Thyroid gland (tissue), 4 donors: Measurements from ENCODE around the gene DCDC1. TPM values are rescaled to one million over a fixed set of nuclear protein-coding genes. Genes with fewer than 3 reads are reported as not detected.

ENCODE experiments used
- DNase-seq, 2 donors: peaks; one replicate each; pipeline ENCODE4 v3.0.0-alpha.2; 2019
- H3K27ac ChIP-seq, 3 donors: fragments of 200-600 bp; sonication (generic); 1 replicate in 2 of 3; 2 replicates in 1 of 3; pipeline ENCODE4 v1.5.1; 2016 to 2019; ENCODE audit warnings: mild to moderate bottlenecking in 1 of 3, moderate library complexity in 1 of 3
- H3K27me3 ChIP-seq: fragments of 200-600 bp; sonication (generic); one replicate; pipeline ENCODE4 v1.5.1; 2019
- H3K36me3 ChIP-seq, 2 donors: fragments of 200-600 bp; sonication (generic); one replicate each; pipeline ENCODE4 v1.5.1; 2016 to 2019
- H3K4me1 ChIP-seq, 2 donors: fragments of 200-600 bp; sonication (generic); one replicate each; pipeline ENCODE4 v1.5.1; 2017 to 2019
- H3K4me3 ChIP-seq, 3 donors: fragments of 200-600 bp; sonication (generic); replicated peaks in 1 of 3; 1 replicate in 2 of 3; 2 replicates in 1 of 3; pipeline ENCODE4 v1.5.1; 2016; ENCODE audit warnings: mild to moderate bottlenecking in 1 of 3
- H3K9me3 ChIP-seq: fragments of 200-600 bp; sonication (generic); one replicate; pipeline ENCODE4 v1.5.1; 2017
- POLR2A ChIP-seq, 2 donors: fragments of 450-650 bp; IDR thresholded peaks; one replicate each; pipeline ENCODE4 v1.6.1; 2017; ENCODE audit warnings: antibody characterized with exemption in 2 of 2, mild to moderate bottlenecking in 2 of 2, moderate library complexity in 1 of 2
- WGBS, 2 donors: methylation state at CpG; one replicate each; pipeline ENCODE4 v1.1.5; 2017; 5-methylcytosine and 5-hydroxymethylcytosine counted together
- intact Hi-C: fragments of 100-400 bp; cut with DNase I; formaldehyde crosslinking; loops from one replicate; pipeline ENCODE4 v1.15.1; 2023
- total RNA-seq, 4 donors: library from RNA; depleted of rRNA; stranded (reverse); fragments of >200 nt; gene quantifications; one replicate each; pipeline ENCODE4 v1.2.3, GENCODE V29; 2016
- TF ChIP-seq, protein P1 (sequence below), 6 experiments: fragments of 200-600 bp in 3 of 6; fragments of 450-650 bp in 3 of 6; sonication (generic) in 3 of 6; IDR thresholded peaks; one replicate each; pipeline ENCODE4 v1.5.1; 2016 to 2019; ENCODE audit warnings: antibody characterized with exemption in 6 of 6, mild to moderate bottlenecking in 2 of 6, inconsistent platforms in 1 of 6, moderate library complexity in 1 of 6

The DCDC1 gene
- total RNA-seq, 4 donors from 2014 or later, result 4.4 to 17.2 (median 9.9) TPM

DNA sequence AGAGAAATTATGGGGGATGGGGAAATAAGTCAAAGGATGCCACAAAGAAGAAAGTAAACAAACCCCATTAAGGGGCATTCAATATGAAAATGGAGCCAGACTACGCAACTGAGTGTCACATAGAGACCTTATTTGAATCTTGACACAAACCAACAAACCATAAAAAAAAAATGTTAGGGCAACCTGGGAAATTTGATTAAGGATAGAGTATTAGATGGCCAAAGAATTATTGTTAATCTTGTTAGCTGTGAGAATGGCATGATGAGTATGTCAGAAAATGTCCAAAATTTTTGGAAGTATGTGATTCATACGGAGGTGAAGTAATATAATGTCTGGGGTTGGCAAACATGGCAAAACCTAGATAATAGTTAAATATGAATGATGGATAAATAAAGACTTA is 461.3 kb downstream of the DCDC1 start:
- H3K4me1 ChIP-seq, result no peaks in the 10 kb centered on the region
- H3K9me3 ChIP-seq, result no peaks in the 10 kb centered on the region
- intact Hi-C loops, result no loop called here
- DNase-seq, result no peak
- no peak overlapping the region for H3K4me3 ChIP-seq
- H3K27me3 ChIP-seq, result no peaks in the 10 kb centered on the region
- no peaks in the 10 kb centered on the region for H3K36me3 ChIP-seq
- WGBS, 2 donors, result 91 to 96% methylated on average over 2 of the region's 2 CpGs
- TF ChIP-seq, protein P1, sequence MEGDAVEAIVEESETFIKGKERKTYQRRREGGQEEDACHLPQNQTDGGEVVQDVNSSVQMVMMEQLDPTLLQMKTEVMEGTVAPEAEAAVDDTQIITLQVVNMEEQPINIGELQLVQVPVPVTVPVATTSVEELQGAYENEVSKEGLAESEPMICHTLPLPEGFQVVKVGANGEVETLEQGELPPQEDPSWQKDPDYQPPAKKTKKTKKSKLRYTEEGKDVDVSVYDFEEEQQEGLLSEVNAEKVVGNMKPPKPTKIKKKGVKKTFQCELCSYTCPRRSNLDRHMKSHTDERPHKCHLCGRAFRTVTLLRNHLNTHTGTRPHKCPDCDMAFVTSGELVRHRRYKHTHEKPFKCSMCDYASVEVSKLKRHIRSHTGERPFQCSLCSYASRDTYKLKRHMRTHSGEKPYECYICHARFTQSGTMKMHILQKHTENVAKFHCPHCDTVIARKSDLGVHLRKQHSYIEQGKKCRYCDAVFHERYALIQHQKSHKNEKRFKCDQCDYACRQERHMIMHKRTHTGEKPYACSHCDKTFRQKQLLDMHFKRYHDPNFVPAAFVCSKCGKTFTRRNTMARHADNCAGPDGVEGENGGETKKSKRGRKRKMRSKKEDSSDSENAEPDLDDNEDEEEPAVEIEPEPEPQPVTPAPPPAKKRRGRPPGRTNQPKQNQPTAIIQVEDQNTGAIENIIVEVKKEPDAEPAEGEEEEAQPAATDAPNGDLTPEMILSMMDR (IDR thresholded peaks at IDR 0.05), result no peak
- TF ChIP-seq POLR2A (IDR thresholded peaks at IDR 0.05), result no peak
- H3K27ac ChIP-seq, result no peak overlapping the region

DNA sequence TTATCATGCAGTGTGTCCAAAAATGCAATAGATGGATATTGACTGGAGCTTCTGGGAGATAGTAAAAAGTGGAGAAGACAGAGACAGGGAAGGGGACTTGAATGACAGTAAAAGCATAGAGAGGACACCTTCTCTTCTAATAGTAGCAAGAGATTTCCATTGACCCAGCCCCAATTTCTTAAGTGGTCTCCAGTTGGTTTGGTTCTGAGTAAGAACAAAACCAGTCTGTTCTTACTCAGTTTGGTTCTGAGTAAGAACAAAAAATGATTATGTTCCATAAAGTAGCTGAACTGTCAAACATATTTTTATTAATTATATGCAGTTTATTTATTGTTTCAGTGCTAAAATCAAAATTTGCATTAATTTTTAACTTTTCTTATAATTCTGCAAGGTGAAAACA is 466.6 kb downstream of the DCDC1 start:
- intact Hi-C loops, result no loop called here
- TF ChIP-seq, protein P1 (IDR thresholded peaks at IDR 0.05), result no peak
- TF ChIP-seq POLR2A (IDR thresholded peaks at IDR 0.05), result no peak

DNA sequence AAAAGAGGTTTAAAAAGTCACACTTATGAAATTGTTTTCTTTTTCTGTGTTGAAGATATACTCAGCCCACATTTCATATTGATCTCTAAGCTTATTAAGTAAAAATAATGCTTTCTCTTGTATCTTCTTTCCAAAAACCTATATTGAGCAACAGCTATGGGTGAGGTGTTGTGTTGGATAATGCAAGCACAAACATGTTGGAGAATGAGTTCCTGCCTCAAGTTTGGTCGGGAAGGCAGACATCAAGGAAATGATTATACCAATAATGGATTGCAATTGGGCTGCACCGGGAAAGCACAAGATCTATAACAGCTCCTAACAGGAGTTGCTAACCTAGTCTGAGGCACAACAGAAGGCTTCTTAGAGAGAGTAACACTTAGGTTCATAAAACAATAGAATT is 474.5 kb downstream of the DCDC1 start:
- Histone ChIP-seq H3K27ac (no peak overlapping the region), H3K27me3 (no peaks in the 10 kb centered on the region), H3K4me1 (no peaks in the 10 kb centered on the region), H3K9me3 (no peaks in the 10 kb centered on the region), H3K36me3 (no peaks in the 10 kb centered on the region), H3K4me3 (no peak overlapping the region)
- intact Hi-C loops, result no loop called here
- 88 to 93% methylated on average over 2 of the region's 2 CpGs for WGBS, 2 donors
- DNase-seq, result no peak
- TF ChIP-seq POLR2A (IDR thresholded peaks at IDR 0.05), result no peak
- TF ChIP-seq, protein P1 (IDR thresholded peaks at IDR 0.05), result no peak

More for the DNA sequence above, 466.6 kb downstream of the DCDC1 start:
- H3K27ac ChIP-seq, result no peak overlapping the region
- H3K36me3 ChIP-seq, result no peaks in the 10 kb centered on the region
- H3K9me3 ChIP-seq, result no peaks in the 10 kb centered on the region
- H3K4me3 ChIP-seq, result no peak overlapping the region
- no peaks in the 10 kb centered on the region for H3K27me3 ChIP-seq
- H3K4me1 ChIP-seq, result no peaks in the 10 kb centered on the region
- no peak for DNase-seq

DNA sequence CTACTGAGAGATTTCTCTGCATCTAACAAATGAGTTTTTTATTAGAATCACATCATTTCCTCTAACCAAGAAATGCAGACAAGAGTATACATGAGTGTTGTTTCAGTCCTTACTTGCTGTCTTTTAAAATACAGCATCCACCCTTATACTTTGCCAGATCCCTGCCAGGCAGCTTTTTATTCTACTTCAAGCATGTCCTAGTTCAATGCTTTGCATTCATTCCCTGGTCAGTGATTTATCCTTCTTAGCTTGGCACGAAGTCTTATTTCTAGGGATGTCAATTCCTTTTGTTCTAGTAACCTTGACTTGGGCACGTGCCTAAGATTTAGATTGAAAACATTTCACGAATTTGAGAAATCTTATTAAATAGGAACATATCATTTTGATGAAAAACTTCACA is 476.2 kb downstream of the DCDC1 start:
- Histone ChIP-seq H3K9me3 (no peaks in the 10 kb centered on the region), H3K36me3 (no peaks in the 10 kb centered on the region), H3K27ac (no peak overlapping the region), H3K27me3 (no peaks in the 10 kb centered on the region), H3K4me1 (no peaks in the 10 kb centered on the region), H3K4me3 (no peak overlapping the region)
- intact Hi-C loops, result no loop called here
- WGBS, 2 donors, result 71 to 75% methylated on average over 3 of the region's 3 CpGs
- TF ChIP-seq, protein P1 (IDR thresholded peaks at IDR 0.05), result no peak
- TF ChIP-seq POLR2A (IDR thresholded peaks at IDR 0.05), result no peak
- DNase-seq, result no peak

DNA sequence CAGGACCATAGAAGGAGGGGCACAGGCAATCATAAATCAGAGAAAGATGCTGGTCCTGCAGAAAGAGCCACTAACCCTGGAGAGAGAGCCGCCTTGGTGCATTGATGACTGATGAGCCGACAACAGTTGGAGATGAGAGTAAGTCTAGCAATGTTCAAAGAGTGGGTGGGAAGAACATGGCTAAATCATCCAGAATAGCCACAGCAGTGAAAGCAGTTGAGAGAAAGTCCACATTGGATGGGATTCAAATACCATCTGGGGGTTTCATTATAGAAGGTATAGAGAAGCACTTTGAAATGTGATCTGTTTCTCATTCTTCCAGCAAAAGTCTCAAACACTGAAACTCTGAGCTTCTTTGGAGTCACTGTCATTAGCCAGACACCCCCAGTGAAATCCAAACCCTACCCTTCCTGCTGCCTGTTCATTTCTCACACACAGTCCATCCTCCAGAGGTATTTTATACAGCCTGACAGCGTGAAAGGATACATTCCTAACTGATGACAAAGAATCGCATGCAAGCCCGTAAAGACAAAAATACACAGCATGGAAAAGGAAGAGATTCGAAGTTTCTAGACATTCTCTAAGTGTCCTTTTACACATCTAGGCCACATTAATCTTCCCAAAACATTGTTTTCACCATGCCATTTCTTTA is 480.3 kb downstream of the DCDC1 start:
- no peaks in the 10 kb centered on the region for H3K36me3 ChIP-seq
- H3K4me1 ChIP-seq, result no peaks in the 10 kb centered on the region
- no peak overlapping the region for H3K27ac ChIP-seq
- DNase-seq, result no peak
- no peaks in the 10 kb centered on the region for H3K27me3 ChIP-seq
- WGBS, 2 donors, result 90% methylated on average over 6 of the region's 6 CpGs
- TF ChIP-seq, protein P1 (IDR thresholded peaks at IDR 0.05), result no peak
- no peak for TF ChIP-seq POLR2A (IDR thresholded peaks at IDR 0.05)
- no peak overlapping the region for H3K4me3 ChIP-seq
- intact Hi-C loops, result no loop called here
- no peaks in the 10 kb centered on the region for H3K9me3 ChIP-seq
